HepG2 (cell line): ENCODE results near the gene TMEM116. TPM values are rescaled to one million over a fixed set of nuclear protein-coding genes. Genes with fewer than 3 reads are reported as not detected.

Experiments used
- ATAC-seq: fragments of 200-7000 bp; cut with Tn5 transposase; 3 replicates; pipeline ENCODE4 v1.9.1; 2020; ENCODE audit warnings: mild to moderate bottlenecking, moderate library complexity
- BruUV-seq: library from RNA; stranded (reverse); fragments of 400-500 nt; replicated peaks from 2 replicates; lab custom pipeline; 2021; lab: Mats Ljungman, UMichigan
- CTCF ChIA-PET: fragments of 300-600 bp; formaldehyde crosslinking; extraction: SDS; loops from one replicate; lab custom pipeline; 2021; ENCODE audit warnings: low total read pairs, inconsistent platforms, low intra/inter-chr PET ratio; lab: Yijun Ruan, JAX
- POLR2A ChIA-PET: fragments of 350-600 bp; sonication (Branson Sonifier 250); formaldehyde crosslinking; loops from one replicate; lab custom pipeline; 2020; ENCODE audit warnings: antibody characterized with exemption, inconsistent platforms; lab: Yijun Ruan, JAX
- DNase-seq: peaks from one replicate; pipeline ENCODE4 v3.0.0-alpha.2; 2015; ENCODE audit warnings: low spot score
- FAIRE-seq: peaks from 3 replicates; lab custom pipeline; 2011; peaks lifted over from hg19 to GRCh38; lab: Jason Lieb, UNC
- H2AFZ ChIP-seq: one replicate; pipeline ENCODE4 v1.6.1; 2011; ENCODE audit warnings: low read length, inconsistent platforms
- H3K27ac ChIP-seq: fragments of 300-600 bp; 3 replicates; pipeline ENCODE4 v1.8.0; 2011; ENCODE audit warnings: mixed run types, mild to moderate bottlenecking, mixed read lengths, low read length, inconsistent platforms; ENCODE audit not compliant: insufficient read depth; ENCODE audit errors: extremely low read length
- H3K27me3 ChIP-seq, 2 experiments: fragments of 200-600 bp in 1 of 2; 2 replicates in 1 of 2; 3 replicates in 1 of 2; pipeline versions ENCODE4 v1.6.0 to v1.8.0; 2011; ENCODE audit warnings: low read length in 2 of 2, mild to moderate bottlenecking in 2 of 2, moderate library complexity in 2 of 2, inconsistent platforms in 1 of 2; ENCODE audit not compliant: insufficient read depth in 2 of 2, control insufficient read depth in 1 of 2
- H3K36me3 ChIP-seq, 2 experiments: fragments of 200-600 bp in 1 of 2; replicated peaks in 1 of 2; 2 replicates in 1 of 2; 3 replicates in 1 of 2; pipeline versions ENCODE4 v1.5.1 to v1.8.0; 2011; ENCODE audit warnings: low read length in 2 of 2, inconsistent platforms in 1 of 2; ENCODE audit not compliant: insufficient read depth in 2 of 2, control insufficient read depth in 1 of 2
- H3K4me1 ChIP-seq: 2 replicates; pipeline ENCODE4 v1.5.1; 2012; ENCODE audit warnings: low read length, inconsistent platforms; ENCODE audit not compliant: insufficient read depth
- H3K4me2 ChIP-seq: 2 replicates; pipeline ENCODE4 v1.6.0; 2011; ENCODE audit warnings: low read depth, low read length, inconsistent platforms
- H3K4me3 ChIP-seq, 3 experiments: fragments of 200-600 bp in 1 of 3; sonication (generic), shearing (Covaris generic) in 1 of 3; replicated peaks in 1 of 3; 2 replicates each; pipeline ENCODE4 v1.5.1; 2011 to 2016; ENCODE audit warnings: low read length in 3 of 3, inconsistent platforms in 2 of 3, low read depth in 2 of 3, mild to moderate bottlenecking in 2 of 3, control low read depth in 1 of 3, mixed read lengths in 1 of 3; ENCODE audit not compliant: insufficient read depth in 1 of 3
- H3K79me2 ChIP-seq: one replicate; pipeline ENCODE4 v1.6.1; 2011; ENCODE audit warnings: low read length, inconsistent platforms; ENCODE audit not compliant: insufficient read depth
- H3K9ac ChIP-seq: 2 replicates; pipeline ENCODE4 v1.6.0; 2011; ENCODE audit warnings: mild to moderate bottlenecking, low read depth, low read length, inconsistent platforms; ENCODE audit not compliant: insufficient read depth
- H3K9me3 ChIP-seq: 2 replicates; pipeline ENCODE4 v1.5.1; 2012; ENCODE audit warnings: mild to moderate bottlenecking, low read length
- H4K20me1 ChIP-seq: 2 replicates; pipeline ENCODE4 v1.6.0; 2011; ENCODE audit warnings: inconsistent platforms, mild to moderate bottlenecking, low read length, moderate library complexity; ENCODE audit not compliant: insufficient read depth
- CEBPG ChIP-seq: IDR thresholded peaks from 2 replicates; pipeline ENCODE4 v1.6.1; 2016
- E2F1 ChIP-seq: sonication (generic); formaldehyde crosslinking; IDR thresholded peaks from 2 replicates; pipeline ENCODE4 v1.5.0; 2020; ENCODE audit warnings: missing genetic modification reagents
- GTF2F1 ChIP-seq: fragments of 150-350 bp; IDR thresholded peaks from 2 replicates; pipeline ENCODE4 v1.6.1; 2014; ENCODE audit warnings: low read length
- KLF6 ChIP-seq: IDR thresholded peaks from 2 replicates; pipeline ENCODE4 v1.8.0; 2016; ENCODE audit warnings: missing biosample characterization, missing genetic modification reagents
- NFE2 ChIP-seq: sonication (generic); formaldehyde crosslinking; IDR thresholded peaks from 2 replicates; pipeline ENCODE4 v1.4.0; 2020; ENCODE audit warnings: missing genetic modification reagents
- SMAD9 ChIP-seq: sonication (generic); formaldehyde crosslinking; IDR thresholded peaks from 2 replicates; pipeline ENCODE4 v1.5.1; 2020; ENCODE audit warnings: mild to moderate bottlenecking, missing genetic modification reagents
- TFDP2 ChIP-seq: sonication (generic); formaldehyde crosslinking; IDR thresholded peaks from 2 replicates; pipeline ENCODE4 v1.4.0; 2020; ENCODE audit warnings: missing genetic modification reagents
- ZBED4 ChIP-seq: sonication (generic); formaldehyde crosslinking; IDR thresholded peaks from 2 replicates; pipeline ENCODE4 v1.4.0; 2020; ENCODE audit warnings: missing genetic modification reagents, borderline replicate concordance
- ZFY ChIP-seq: sonication (generic); formaldehyde crosslinking; IDR thresholded peaks from 2 replicates; pipeline ENCODE4 v1.4.0; 2020; ENCODE audit warnings: missing genetic modification reagents
- ZNF235 ChIP-seq: sonication (generic); formaldehyde crosslinking; IDR thresholded peaks from 2 replicates; pipeline ENCODE4 v1.8.1; 2023; ENCODE audit warnings: mild to moderate bottlenecking, missing genetic modification reagents, borderline replicate concordance
- ZNF687 ChIP-seq: sonication (generic); formaldehyde crosslinking; IDR thresholded peaks from 2 replicates; pipeline ENCODE4 v1.5.1; 2020; ENCODE audit warnings: mild to moderate bottlenecking, missing genetic modification reagents, moderate library complexity
- ZNF776 ChIP-seq: sonication (generic); formaldehyde crosslinking; IDR thresholded peaks from 2 replicates; pipeline ENCODE4 v1.4.0; 2020; ENCODE audit warnings: mild to moderate bottlenecking, missing genetic modification reagents
- WGBS: methylation state at CpG from one replicate; pipeline ENCODE4 v1.1.6; 2017; ENCODE audit warnings: low lambda C conversion rate; 5-methylcytosine and 5-hydroxymethylcytosine counted together
- in situ Hi-C: cut with HindIII; loops from 2 replicates; pipeline ENCODE4 v1.10.0; 2017; ENCODE audit warnings: low pct_unique_long_range_greater_than_20kb; ENCODE audit not compliant: extremely low pct_ligation_motif_present
- intact Hi-C: fragments of 100-400 bp; cut with micrococcal nuclease; formaldehyde crosslinking; loops from one replicate; pipeline ENCODE4 v1.10.0; 2022; ENCODE audit not compliant: unreplicated experiment
- polyA plus RNA-seq, 8 experiments: library from polyadenylated mRNA; depleted of rRNA in 3 of 8; stranded (reverse) in 7 of 8; unstranded in 1 of 8; fragments of >200 nt; fragmentation: Illumina TruSeq in 4 of 8; extraction: Trizol in 4 of 8; gene quantifications; 2 replicates each; pipeline versions ENCODE4 v1.2.1 to v1.2.3, GENCODE V29; 2011 to 2016; ENCODE audit warnings: low read depth in 4 of 8, missing spikeins in 1 of 8, mixed read lengths in 1 of 8; ENCODE audit not compliant: insufficient read depth in 1 of 8
- total RNA-seq, 5 experiments: library from RNA; depleted of rRNA; stranded (reverse); fragments of >200 nt; fragmentation: Illumina TruSeq; extraction: Trizol; gene quantifications; 2 replicates each; pipeline ENCODE4 v1.2.3, GENCODE V29; 2016; ENCODE audit warnings: low read depth in 1 of 5

TMEM116 gene
- total and polyA plus RNA-seq, 2 of the 13 experiments (the other 11 are each of a cell fraction or from before 2014, with no cell fraction given): 14.0 to 17.8 TPM

DNA sequence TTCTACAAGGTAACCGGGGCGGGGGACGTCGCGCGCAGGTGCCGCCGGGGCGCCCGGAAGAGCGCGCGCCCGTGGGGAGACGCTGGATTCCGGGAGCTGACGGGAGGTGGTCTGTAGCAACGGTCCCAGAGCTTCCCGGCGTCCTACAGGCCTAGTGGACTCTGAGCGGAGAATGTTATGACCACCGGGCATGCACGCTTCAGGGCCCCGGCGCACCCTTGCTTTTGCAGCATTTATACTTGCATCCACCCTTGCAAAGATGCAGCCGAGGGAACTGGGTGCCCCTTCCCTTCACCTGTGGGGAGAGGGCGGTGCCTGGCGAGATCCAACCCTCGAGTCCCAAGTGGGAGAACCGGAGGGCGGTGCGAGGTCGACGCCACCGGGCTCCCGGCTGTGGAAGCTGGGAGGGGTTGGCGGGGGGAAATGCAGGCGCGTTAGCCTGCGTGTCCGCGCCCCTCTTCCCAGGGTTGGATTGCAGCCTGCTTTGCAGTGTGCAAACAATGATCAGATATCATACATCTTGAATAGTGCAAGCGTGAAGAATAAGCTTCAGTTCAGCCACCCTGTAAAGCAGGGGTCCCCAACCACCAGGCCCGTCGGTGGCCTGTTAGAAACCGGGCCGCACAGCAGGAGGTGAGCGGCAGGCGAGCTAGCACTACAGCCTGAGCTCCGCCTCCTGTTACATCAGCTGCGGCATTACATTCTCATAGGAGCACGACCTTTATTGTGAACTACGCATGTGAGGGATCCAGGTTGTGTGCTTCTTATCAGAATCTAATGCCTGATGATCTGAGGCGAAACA, 837 bp upstream of the TMEM116 start:
- Histone ChIP-seq H2AFZ (no peak overlapping the region), H3K4me2 (peak overlapping the region; percentile 89), H3K36me3 (peaks cover 0 to 22% of the 10 kb centered on the region in 2 experiments; a peak in 3 of 5 replicates), H3K9ac (peak overlapping the region; percentile 91), H3K27ac (peak overlapping the region; percentile 90), H3K27me3 (no peaks in the 10 kb centered on the region; a peak in 1 of 5 replicates), H3K9me3 (no peaks in the 10 kb centered on the region), H3K4me3 (peak overlapping the region; percentile 62 to 86 (median 67)), H4K20me1 (peaks cover 15% of the 10 kb centered on the region), H3K79me2 (peaks cover 65% of the 10 kb centered on the region), H3K4me1 (peaks cover 63% of the 10 kb centered on the region)
- ChIA-PET CTCF (no interaction called here), POLR2A (interaction anchor here (0.9 to 3.8 kb wide), 18 partner anchors 9 to 405 kb away, joined by 3 to 62 read pairs (median 6); partner anchors contain the start of genes PTPN11 and TRAFD1)
- intact Hi-C loops: loop anchor here (2.0 to 10.0 kb wide), 2 partner anchors 67 to 169 kb away; partner anchors contain the start of gene MAPKAPK5
- DNase-seq (peak; percentile 84), FAIRE-seq (peak; percentile 67), ATAC-seq (peak; percentile 80)
- WGBS: 1% methylated on average over 31 of the region's 54 CpGs
- in situ Hi-C loops: loop anchor here (10.0 kb wide), 1 partner anchor 69 kb away; no protein-coding TSS in a partner anchor
- BruUV-seq: TSS peak; percentile 49
- TF ChIP-seq CEBPG (CRISPR knock-in tag) (peak; percentile 92), TFDP2 (0 out of 2 replicates have a peak, but pooled peaks have one; percentile 15), ZNF776 (peak; percentile 73), GTF2F1 (no peak), ZNF687 (CRISPR knock-in tag) (peak; percentile 62), SMAD9 (no peak), ZBED4 (CRISPR knock-in tag) (peak; percentile 72; the same call in 1 of the 2 replicates), NFE2 (CRISPR knock-in tag) (no peak), ZNF235 (CRISPR knock-in tag) (no peak), KLF6 (CRISPR knock-in tag) (no peak; the same call in 1 of the 2 replicates), ZFY (CRISPR knock-in tag) (peak; percentile 83), E2F1 (no peak)
